Testis (tissue), 3 donors: ENCODE measurements around the gene EXOC3. TPM values are rescaled to one million over a fixed set of nuclear protein-coding genes. Genes with fewer than 3 reads are reported as not detected.
A peak's percentile ranks its signal among the peaks of the same experiment; 100 is the strongest.

ENCODE experiments used
- DNase-seq: peaks from one replicate; pipeline ENCODE4 v3.0.0-alpha.2; 2019
- H3K27ac ChIP-seq, 2 donors: fragments of 200-600 bp; sonication (generic); one replicate each; pipeline ENCODE4 v1.5.1; 2019
- H3K27me3 ChIP-seq: fragments of 200-600 bp; sonication (generic); one replicate; pipeline ENCODE4 v1.5.1; 2019
- H3K36me3 ChIP-seq: fragments of 200-600 bp; sonication (generic); one replicate; pipeline ENCODE4 v1.5.1; 2017; ENCODE audit warnings: low read depth; ENCODE audit errors: missing control alignments
- H3K4me1 ChIP-seq: fragments of 200-600 bp; sonication (generic); one replicate; pipeline ENCODE4 v1.5.1; 2019
- H3K4me3 ChIP-seq, 2 donors: fragments of 200-600 bp; sonication (generic); one replicate each; pipeline ENCODE4 v1.5.1; 2017 to 2019
- H3K9me3 ChIP-seq: fragments of 200-600 bp; sonication (generic); one replicate; pipeline ENCODE4 v1.5.1; 2017
- POLR2A ChIP-seq: fragments of 450-650 bp; IDR thresholded peaks from one replicate; pipeline ENCODE4 v1.6.1; 2017; ENCODE audit warnings: antibody characterized with exemption, mild to moderate bottlenecking, moderate library complexity
- WGBS, 2 donors: methylation state at CpG; one replicate each; pipeline ENCODE4 v1.1.5; 2018; 5-methylcytosine and 5-hydroxymethylcytosine counted together
- intact Hi-C: fragments of 100-400 bp; cut with DNase I; formaldehyde crosslinking; loops from one replicate; pipeline ENCODE4 v1.15.1; 2023; ENCODE audit warnings: low total_unique reads
- polyA plus RNA-seq: library from polyadenylated mRNA; stranded (reverse); fragments of 350-450 nt; fragmentation: Illumina TruSeq; extraction: RNeasy Lipid Tissue Mini Kit (QIAGEN cat#74804); gene quantifications from one replicate; pipeline ENCODE4 v1.2.3, GENCODE V29; 2014; ENCODE audit warnings: low read depth, low replicate concordance; ENCODE audit not compliant: insufficient read depth
- total RNA-seq, 2 donors: library from RNA; depleted of rRNA; stranded (reverse); fragments of >200 nt; gene quantifications; one replicate each; pipeline ENCODE4 v1.2.3, GENCODE V29; 2016
- TF ChIP-seq, protein P1 (sequence below), 3 experiments: fragments of 450-650 bp in 2 of 3; fragments of 200-600 bp in 1 of 3; sonication (generic) in 1 of 3; IDR thresholded peaks; one replicate each; pipeline ENCODE4 v1.5.1; 2016 to 2019; ENCODE audit warnings: antibody characterized with exemption in 3 of 3, mild to moderate bottlenecking in 2 of 3, moderate library complexity in 1 of 3

The EXOC3 gene
- total and polyA plus RNA-seq, 3 donors from 2014 or later, result 111 to 122 (median 120) TPM

DNA sequence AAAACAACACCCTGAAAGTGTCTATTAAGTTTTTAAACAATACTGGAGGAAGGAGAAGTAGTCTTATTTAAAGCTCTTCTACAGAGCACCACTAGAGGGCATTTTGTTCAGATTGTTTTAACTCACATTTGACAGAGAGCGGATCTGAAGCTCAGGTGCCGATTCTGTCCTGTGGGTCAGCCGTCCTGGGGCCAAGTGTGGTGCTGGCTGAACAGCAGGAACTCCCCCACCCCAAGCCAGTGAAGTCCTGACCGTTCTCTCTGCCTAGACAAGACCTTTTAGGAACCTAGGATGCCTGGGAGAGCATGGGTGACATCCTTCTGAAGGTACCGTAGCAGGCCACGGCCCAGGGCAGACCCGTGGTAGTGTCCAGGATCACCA, 3.9 kb downstream of the EXOC3 start:
- WGBS, 2 donors, result 59 to 80% methylated on average over 5 to 7 of the region's 7 CpGs
- H3K9me3 ChIP-seq, result no peaks in the 10 kb centered on the region
- H3K4me3 ChIP-seq, result no peak overlapping the region
- no peaks in the 10 kb centered on the region for H3K27me3 ChIP-seq
- TF ChIP-seq, protein P1, sequence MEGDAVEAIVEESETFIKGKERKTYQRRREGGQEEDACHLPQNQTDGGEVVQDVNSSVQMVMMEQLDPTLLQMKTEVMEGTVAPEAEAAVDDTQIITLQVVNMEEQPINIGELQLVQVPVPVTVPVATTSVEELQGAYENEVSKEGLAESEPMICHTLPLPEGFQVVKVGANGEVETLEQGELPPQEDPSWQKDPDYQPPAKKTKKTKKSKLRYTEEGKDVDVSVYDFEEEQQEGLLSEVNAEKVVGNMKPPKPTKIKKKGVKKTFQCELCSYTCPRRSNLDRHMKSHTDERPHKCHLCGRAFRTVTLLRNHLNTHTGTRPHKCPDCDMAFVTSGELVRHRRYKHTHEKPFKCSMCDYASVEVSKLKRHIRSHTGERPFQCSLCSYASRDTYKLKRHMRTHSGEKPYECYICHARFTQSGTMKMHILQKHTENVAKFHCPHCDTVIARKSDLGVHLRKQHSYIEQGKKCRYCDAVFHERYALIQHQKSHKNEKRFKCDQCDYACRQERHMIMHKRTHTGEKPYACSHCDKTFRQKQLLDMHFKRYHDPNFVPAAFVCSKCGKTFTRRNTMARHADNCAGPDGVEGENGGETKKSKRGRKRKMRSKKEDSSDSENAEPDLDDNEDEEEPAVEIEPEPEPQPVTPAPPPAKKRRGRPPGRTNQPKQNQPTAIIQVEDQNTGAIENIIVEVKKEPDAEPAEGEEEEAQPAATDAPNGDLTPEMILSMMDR (IDR thresholded peaks at IDR 0.05), result peak in 2 of 3 experiments; percentile 24 to 44
- TF ChIP-seq POLR2A, result no peak
- peak; percentile 11 for DNase-seq
- no peaks in the 10 kb centered on the region for H3K36me3 ChIP-seq
- intact Hi-C loops, result no loop called here
- no peak overlapping the region for H3K27ac ChIP-seq
- H3K4me1 ChIP-seq, result peaks cover 27% of the 10 kb centered on the region

GRCh38 chr5:447501-447900, 4.5 kb downstream of the EXOC3 start:
- intact Hi-C loops, result no loop called here
- TF ChIP-seq, protein P1 (IDR thresholded peaks at IDR 0.05), result no peak
- no peak for TF ChIP-seq POLR2A
- no peaks in the 10 kb centered on the region for H3K27me3 ChIP-seq
- DNase-seq, result peak; percentile 10
- no peaks in the 10 kb centered on the region for H3K36me3 ChIP-seq
- WGBS, 2 donors, result 89 to 94% methylated on average over 15 to 21 of the region's 21 CpGs
- no peak overlapping the region for H3K4me3 ChIP-seq
- peaks cover 22% of the 10 kb centered on the region for H3K4me1 ChIP-seq
- no peak overlapping the region for H3K27ac ChIP-seq
- H3K9me3 ChIP-seq, result no peaks in the 10 kb centered on the region

DNA sequence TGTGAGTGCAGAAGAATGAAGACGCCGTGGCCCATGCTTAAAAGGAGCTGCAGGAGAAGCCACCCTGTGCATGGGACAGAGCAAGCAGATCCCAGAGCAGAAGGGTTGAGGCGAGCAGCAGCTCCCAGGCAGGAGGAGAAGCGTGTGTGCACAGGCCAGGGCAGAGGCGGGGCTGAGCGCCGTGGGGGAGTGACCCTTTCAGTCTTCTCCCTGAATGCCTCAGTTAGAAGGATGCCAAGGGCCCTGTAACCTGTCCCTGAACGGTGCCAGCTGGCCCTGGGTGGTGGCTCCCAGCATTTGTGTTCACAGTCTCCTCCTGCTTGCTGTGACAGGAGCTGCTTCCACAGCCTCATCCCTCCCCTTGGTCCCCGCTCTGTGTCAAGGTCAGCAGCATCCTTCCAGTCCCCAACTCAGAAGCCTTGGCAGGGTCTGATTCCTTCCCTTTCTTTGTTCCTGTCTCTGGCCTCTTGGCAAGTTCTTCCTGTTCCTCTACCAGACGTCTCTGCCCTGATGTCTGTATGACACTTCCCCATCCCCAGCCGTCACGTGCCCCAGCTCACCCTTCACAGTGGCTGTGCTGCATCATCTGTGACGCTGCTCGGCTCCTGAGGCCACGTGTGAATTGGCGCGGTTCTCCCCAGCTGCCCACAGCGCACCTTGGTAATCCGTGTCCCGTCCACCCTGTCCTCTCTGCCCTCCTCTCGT, 5.2 kb downstream of the EXOC3 start:
- Histone ChIP-seq H3K9me3 (no peaks in the 10 kb centered on the region), H3K4me3 (no peak overlapping the region), H3K4me1 (peaks cover 22% of the 10 kb centered on the region), H3K27ac (peak overlapping the region in 1 of 2 donors; percentile 39), H3K36me3 (no peaks in the 10 kb centered on the region), H3K27me3 (no peaks in the 10 kb centered on the region)
- WGBS, 2 donors, result 56 to 70% methylated on average over 19 to 21 of the region's 21 CpGs
- intact Hi-C loops, result no loop called here
- peak; percentile 79 for DNase-seq
- TF ChIP-seq, protein P1 (IDR thresholded peaks at IDR 0.05), result no peak
- TF ChIP-seq POLR2A, result no peak

- intact Hi-C loops, result no loop called here
- TF ChIP-seq, protein P1 (IDR thresholded peaks at IDR 0.05), result no peak
- TF ChIP-seq POLR2A, result no peak
- DNase-seq, result no peak
- no peaks in the 10 kb centered on the region for H3K9me3 ChIP-seq
- 81 to 88% methylated on average over 12 of the region's 12 CpGs for WGBS, 2 donors
- peaks cover 20% of the 10 kb centered on the region for H3K4me1 ChIP-seq
- no peaks in the 10 kb centered on the region for H3K27me3 ChIP-seq
- H3K36me3 ChIP-seq, result no peaks in the 10 kb centered on the region
- no peak overlapping the region for H3K4me3 ChIP-seq
- H3K27ac ChIP-seq, result peak overlapping the region in 1 of 2 donors; percentile 39
These were observed 5.8 kb downstream of the EXOC3 start for GRCh38 chr5:448766-449090.

DNA sequence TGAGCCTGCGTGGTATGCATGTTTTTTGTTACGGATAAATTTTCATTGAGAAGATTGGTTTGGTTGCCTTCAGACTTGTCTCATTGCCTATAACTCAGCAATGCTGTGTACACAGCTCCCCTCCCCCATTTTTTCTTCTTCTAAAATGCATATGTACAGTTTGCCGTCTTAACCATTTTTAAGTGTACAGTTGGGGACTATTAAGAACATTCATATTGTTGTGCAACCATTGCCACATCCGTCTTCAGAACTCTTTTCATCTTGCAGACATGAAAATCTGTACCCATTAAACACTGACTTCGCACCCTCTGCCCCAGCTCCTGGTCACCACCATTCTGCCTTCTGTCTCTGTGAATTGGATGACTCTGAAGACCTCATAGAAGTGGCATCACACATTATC, 6.2 kb downstream of the EXOC3 start:
- intact Hi-C loops, result no loop called here
- no peak for DNase-seq
- no peaks in the 10 kb centered on the region for H3K9me3 ChIP-seq
- no peak for TF ChIP-seq POLR2A
- TF ChIP-seq, protein P1 (IDR thresholded peaks at IDR 0.05), result no peak
- H3K27ac ChIP-seq, result no peak overlapping the region
- H3K27me3 ChIP-seq, result no peaks in the 10 kb centered on the region
- H3K36me3 ChIP-seq, result no peaks in the 10 kb centered on the region
- H3K4me3 ChIP-seq, result no peak overlapping the region
- 92 to 96% methylated on average over 5 of the region's 5 CpGs for WGBS, 2 donors
- H3K4me1 ChIP-seq, result peaks cover 16% of the 10 kb centered on the region
